B cell (primary cell): ENCODE data around the gene TENM4. TPM values are rescaled to one million over a fixed set of nuclear protein-coding genes. Genes with fewer than 3 reads are reported as not detected.

Experiments used
- ATAC-seq: fragments of 200-7000 bp; cut with Tn5 transposase; one replicate; pipeline ENCODE4 v1.10.0; 2021; ENCODE audit warnings: low read depth, mild to moderate bottlenecking, moderate number of reproducible peaks, moderate library complexity
- CTCF ChIA-PET: fragments of 350-600 bp; sonication (Branson Sonifier 250); formaldehyde crosslinking; loops from one replicate; lab custom pipeline; 2021; ENCODE audit warnings: antibody characterized with exemption, inconsistent platforms; lab: Charles Lee
- POLR2A ChIA-PET: fragments of 350-600 bp; sonication (Branson Sonifier 250); formaldehyde crosslinking; loops from one replicate; lab custom pipeline; 2021; ENCODE audit warnings: antibody characterized with exemption; lab: Charles Lee
- DNase-seq: peaks from one replicate; pipeline ENCODE4 v3.0.0; 2013
- H2AFZ ChIP-seq: 2 replicates; pipeline ENCODE4 v1.6.1; 2012; ENCODE audit warnings: mild to moderate bottlenecking, low read depth, low read length; ENCODE audit not compliant: insufficient read depth, poor library complexity, severe bottlenecking
- H3K27ac ChIP-seq, 2 donors: 1 replicate in 1 of 2; 2 replicates in 1 of 2; pipeline ENCODE4 v1.5.1; 2012 to 2013; ENCODE audit warnings: low read length in 2 of 2, mild to moderate bottlenecking in 2 of 2, moderate library complexity in 1 of 2
- H3K27me3 ChIP-seq, 4 experiments: fragments of 200-600 bp in 1 of 4; sonication (generic) in 1 of 4; replicated peaks in 1 of 4; 1 replicate in 2 of 4; 2 replicates in 2 of 4; pipeline versions ENCODE4 v1.6.1 to v1.7.0; 2013 to 2016; ENCODE audit warnings: low read length in 3 of 4, mild to moderate bottlenecking in 2 of 4, mixed read lengths in 1 of 4, moderate library complexity in 1 of 4; ENCODE audit not compliant: insufficient read depth in 4 of 4, control insufficient read depth in 3 of 4; ENCODE audit errors: control extremely low read depth in 1 of 4
- H3K36me3 ChIP-seq, 2 experiments: replicated peaks in 1 of 2; 1 replicate in 1 of 2; 2 replicates in 1 of 2; pipeline versions ENCODE4 v1.6.1 to v1.7.1; 2013; ENCODE audit warnings: low read length in 1 of 2; ENCODE audit not compliant: insufficient read depth in 2 of 2, control insufficient read depth in 1 of 2; ENCODE audit errors: control extremely low read depth in 1 of 2, extremely low read depth in 1 of 2
- H3K4me1 ChIP-seq, 2 donors: fragments of 200-600 bp in 1 of 2; sonication (generic) in 1 of 2; 1 replicate in 1 of 2; 2 replicates in 1 of 2; pipeline versions ENCODE4 v1.5.1 to v1.6.1; 2013 to 2017; ENCODE audit warnings: low read length in 2 of 2; ENCODE audit not compliant: control insufficient read depth in 2 of 2, insufficient read depth in 2 of 2
- H3K4me2 ChIP-seq: replicated peaks from 2 replicates; pipeline ENCODE3; 2012; ENCODE audit warnings: mild to moderate bottlenecking, low read depth, low read length; ENCODE audit not compliant: poor library complexity, severe bottlenecking
- H3K4me3 ChIP-seq, 5 experiments: fragments of 200-600 bp in 1 of 5; sonication (generic) in 1 of 5; 1 replicate in 3 of 5; 2 replicates in 2 of 5; pipeline versions ENCODE4 v1.5.1 to v1.7.0; 2011 to 2016; ENCODE audit warnings: low read length in 4 of 5, mild to moderate bottlenecking in 4 of 5, low read depth in 2 of 5, control low read depth in 1 of 5, moderate library complexity in 1 of 5; ENCODE audit not compliant: insufficient read depth in 1 of 5; ENCODE audit errors: control extremely low read depth in 1 of 5, extremely low read depth in 1 of 5
- H3K79me2 ChIP-seq: fragments of 200-600 bp; sonication (generic); one replicate; pipeline ENCODE4 v1.6.0; 2016; ENCODE audit warnings: low read length; ENCODE audit not compliant: control insufficient read depth, insufficient read depth
- H3K9ac ChIP-seq: fragments of 200-600 bp; sonication (generic); 2 replicates; pipeline ENCODE4 v1.6.1; 2017; ENCODE audit warnings: mild to moderate bottlenecking, low read length, moderate library complexity
- H3K9me3 ChIP-seq, 3 donors: one replicate each; pipeline versions ENCODE4 v1.6.1 to v1.7.1; 2013; ENCODE audit warnings: low read length in 2 of 3; ENCODE audit not compliant: control insufficient read depth in 2 of 3, insufficient read depth in 1 of 3; ENCODE audit errors: control extremely low read depth in 1 of 3
- H4K20me1 ChIP-seq: 2 replicates; pipeline ENCODE4 v1.6.0; 2012; ENCODE audit warnings: mild to moderate bottlenecking, low read length; ENCODE audit not compliant: insufficient read depth, control insufficient read depth, poor library complexity, severe bottlenecking
- H3K27ac Mint-ChIP-seq: one replicate; pipeline ENCODE4 v1.8.0; 2021; ENCODE audit warnings: mixed read lengths
- H3K27me3 Mint-ChIP-seq: one replicate; pipeline ENCODE4 v1.8.0; 2021; ENCODE audit warnings: mixed read lengths
- H3K4me1 Mint-ChIP-seq: one replicate; pipeline ENCODE4 v1.8.0; 2021; ENCODE audit warnings: mixed read lengths
- H3K4me3 Mint-ChIP-seq: one replicate; pipeline ENCODE4 v1.8.0; 2021; ENCODE audit warnings: mixed read lengths
- H3K9me3 Mint-ChIP-seq: one replicate; pipeline ENCODE4 v1.8.0; 2022; ENCODE audit warnings: mixed read lengths; ENCODE audit not compliant: insufficient read depth
- CTCF ChIP-seq: fragments of 200-600 bp; IDR thresholded peaks from one replicate; pipeline ENCODE4 v1.8.0; 2022; ENCODE audit warnings: antibody characterized with exemption, mild to moderate bottlenecking
- EZH2 ChIP-seq: IDR thresholded peaks from 2 replicates; pipeline ENCODE4 v1.6.1; 2012; ENCODE audit warnings: borderline replicate concordance, low read depth, mild to moderate bottlenecking, moderate library complexity, low read length; ENCODE audit not compliant: insufficient read depth, poor library complexity, severe bottlenecking
- WGBS: methylation state at CpG from one replicate; pipeline ENCODE4 v1.1.5; 2013; ENCODE audit warnings: missing lambda C conversion rate; ENCODE audit not compliant: insufficient coverage; 5-methylcytosine and 5-hydroxymethylcytosine counted together
- intact Hi-C: fragments of 100-400 bp; cut with micrococcal nuclease; formaldehyde crosslinking; loops from one replicate; pipeline ENCODE4 v1.10.0; 2022
- polyA plus RNA-seq: library from polyadenylated mRNA; depleted of rRNA; stranded (reverse); fragments of >200 nt; gene quantifications from 2 replicates; pipeline ENCODE4 v1.2.3, GENCODE V29; 2012
- total RNA-seq, 2 donors: library from RNA; stranded (reverse); fragments of 120-200 nt in 1 of 2; gene quantifications; 1 replicate in 1 of 2; 2 replicates in 1 of 2; pipeline versions ENCODE4 v1.2.3 to v1.2.4, GENCODE V29; 2013 to 2022

The TENM4 gene
- total and polyA plus RNA-seq, 2 donors (not counting 1 experiment from before 2014, with no cell fraction given): 0.09 to 5.7 TPM

GRCh38 chr11:79173615-79174014 lies 267.2 kb downstream of the TENM4 start:
- Histone ChIP-seq H3K9me3 (no peaks in the 10 kb centered on the region), H3K79me2 (no peaks in the 10 kb centered on the region), H3K4me1 (no peaks in the 10 kb centered on the region), H3K4me2 (no peak overlapping the region), H3K4me3 (no peak overlapping the region), H3K36me3 (no peaks in the 10 kb centered on the region), H3K9ac (no peak overlapping the region), H4K20me1 (no peaks in the 10 kb centered on the region), H3K27me3 (no peaks in the 10 kb centered on the region), H3K27ac (no peak overlapping the region), H2AFZ (no peak overlapping the region)
- Mint-ChIP-seq H3K27me3 (peaks cover 23% of the 10 kb centered on the region), H3K9me3 (no peaks in the 10 kb centered on the region), H3K27ac (no peak overlapping the region), H3K4me1 (no peaks in the 10 kb centered on the region), H3K4me3 (no peak overlapping the region)
- ChIA-PET CTCF (no interaction called here), POLR2A (no interaction called here)
- 65% methylated on average over 4 of the region's 5 CpGs for WGBS
- intact Hi-C loops: no loop called here
- no peak for ATAC-seq
- TF ChIP-seq EZH2: no peak
- no peak for TF ChIP-seq CTCF
- no peak for DNase-seq

- Mint-ChIP-seq H3K4me1 (no peaks in the 10 kb centered on the region), H3K9me3 (no peaks in the 10 kb centered on the region), H3K4me3 (no peak overlapping the region), H3K27me3 (peaks cover 4% of the 10 kb centered on the region), H3K27ac (no peak overlapping the region)
- H3K4me1 ChIP-seq: no peaks in the 10 kb centered on the region
- no peaks in the 10 kb centered on the region for H4K20me1 ChIP-seq
- no peak overlapping the region for H2AFZ ChIP-seq
- CTCF ChIA-PET: no interaction called here
- WGBS: 56% methylated on average over 1 of the region's 2 CpGs
- DNase-seq (no peak), ATAC-seq (no peak)
- H3K79me2 ChIP-seq: no peaks in the 10 kb centered on the region
- no peak for TF ChIP-seq EZH2
- TF ChIP-seq CTCF: no peak
- intact Hi-C loops: no loop called here
- H3K9me3 ChIP-seq: no peaks in the 10 kb centered on the region
- H3K9ac ChIP-seq: no peak overlapping the region
- no peak overlapping the region for H3K4me3 ChIP-seq
- peaks cover 0 to 4% (median 0%) of the 10 kb centered on the region in 4 experiments for H3K27me3 ChIP-seq
- no peaks in the 10 kb centered on the region for H3K36me3 ChIP-seq
- no peak overlapping the region for H3K27ac ChIP-seq
- POLR2A ChIA-PET: no interaction called here
- no peak overlapping the region for H3K4me2 ChIP-seq
Measured at GRCh38 chr11:79170321-79170720, 270.5 kb downstream of the TENM4 start.
